Measurements from ENCODE around the gene NR2C1.

NR2C1 gene

GRCh38 chr12:94970560-94970959 is 102.9 kb downstream of the NR2C1 start:
- H3K4me3 ChIP-seq (ENCODE audit: low read depth, low read length), result no peak overlapping the region
- TF ChIP-seq CTCF (IDR thresholded peaks at IDR 0.05; ENCODE audit: low read depth, low read length, missing control alignments), result no peak
- DNase-seq (ENCODE audit: low read depth), result no peak

Measured in GM12864 (cell line).